Measurements from ENCODE around the gene EGLN3.
A peak's percentile ranks its signal among the peaks of the same experiment; 100 is the strongest.

- TF ChIP-seq CTCF (IDR thresholded peaks at IDR 0.05; ENCODE audit: poor library complexity, severe bottlenecking) (no peak), EZH2 (IDR thresholded peaks at IDR 0.05; ENCODE audit: borderline replicate concordance, insufficient read depth, low read length, poor library complexity, severe bottlenecking) (no peak), SMC3 (conservative IDR thresholded peaks at IDR 0.05; ENCODE audit: poor library complexity) (peak; percentile 34), POLR2AphosphoS5 (IDR thresholded peaks at IDR 0.05) (no peak), REST (IDR thresholded peaks at IDR 0.05; ENCODE audit: borderline replicate concordance) (no peak), EP300 (conservative IDR thresholded peaks at IDR 0.05; ENCODE audit: poor library complexity, severe bottlenecking) (no peak), RAD21 (conservative IDR thresholded peaks at IDR 0.05) (peak; percentile 30), MXI1 (conservative IDR thresholded peaks at IDR 0.05; ENCODE audit: poor library complexity, severe bottlenecking) (no peak)
These were observed at the start of gene EGLN3 for GRCh38 chr14:33950320-33951182.

All from neural cell (in vitro differentiated cells).